GM19395 (cell line): ENCODE data around the gene FAM219B.
"Not testable (repeated sequence)": the region's sequence is repeated elsewhere in the genome, so short reads cannot be mapped to it uniquely, and the experiment has no call there.

Source experiments
- ATAC-seq: cut with Tn5 transposase; IDR thresholded peaks from one replicate; pipeline ENCODE4 v1.9.1; 2021; ENCODE audit warnings: mild to moderate bottlenecking, moderate library complexity; ENCODE audit not compliant: unreplicated experiment

FAM219B gene, protein sequence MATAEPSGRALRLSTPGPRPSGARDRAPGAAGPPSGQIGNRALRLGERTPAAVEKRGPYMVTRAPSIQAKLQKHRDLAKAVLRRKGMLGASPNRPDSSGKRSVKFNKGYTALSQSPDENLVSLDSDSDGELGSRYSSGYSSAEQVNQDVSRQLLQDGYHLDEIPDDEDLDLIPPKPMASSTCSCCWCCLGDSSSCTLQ

GRCh38 chr15:74906450-74907162 is at the start of gene FAM219B:
TSS of gene FAM219B (minus strand) at chr15:74906851. CDS start at chr15:74906800, 51 bp downstream.
- ATAC-seq = peak; percentile 89

DNA sequence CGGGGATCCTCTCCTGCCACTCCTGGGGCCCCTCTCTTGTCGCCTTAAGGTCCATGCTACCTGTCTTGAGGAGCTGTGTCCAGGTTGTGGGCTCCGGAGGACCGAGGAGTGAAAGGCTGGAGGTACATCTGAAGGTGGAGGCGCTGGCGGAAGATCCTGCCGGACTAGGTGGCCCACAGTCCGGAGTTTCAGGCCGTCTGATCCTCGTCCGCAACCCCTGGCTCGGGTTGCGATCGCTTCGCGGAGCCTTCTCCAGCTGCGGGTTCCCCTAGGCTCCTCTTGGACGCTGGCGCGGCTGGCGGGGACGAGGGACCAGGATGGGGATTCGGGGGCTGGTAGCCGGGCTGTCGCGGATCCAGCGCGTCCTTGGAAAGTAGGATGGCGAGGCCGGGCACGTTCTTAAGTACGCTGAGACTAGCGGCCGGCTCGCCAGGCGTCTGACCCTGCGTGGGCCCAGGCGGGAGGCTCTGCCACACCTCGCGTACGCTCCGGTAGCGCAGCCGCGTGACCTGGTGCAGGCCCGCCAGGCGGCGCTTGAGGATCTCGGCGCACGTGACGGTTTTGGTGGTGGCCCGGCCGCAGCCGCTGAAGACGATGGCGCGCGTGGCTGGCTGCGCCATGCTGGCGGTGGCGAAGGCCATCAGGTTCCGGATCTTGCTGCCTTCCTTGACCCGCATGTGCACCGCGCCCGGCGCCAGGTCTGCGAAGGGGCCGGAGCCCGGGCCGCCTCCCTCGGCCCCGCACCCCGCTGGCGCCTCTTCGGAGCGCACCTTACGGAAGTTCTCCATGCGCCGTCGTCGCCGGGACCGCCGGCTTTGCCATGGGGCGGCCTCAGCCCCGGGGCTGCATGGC is 49.4 kb upstream of the FAM219B start:
- ATAC-seq = peak; percentile 57

DNA sequence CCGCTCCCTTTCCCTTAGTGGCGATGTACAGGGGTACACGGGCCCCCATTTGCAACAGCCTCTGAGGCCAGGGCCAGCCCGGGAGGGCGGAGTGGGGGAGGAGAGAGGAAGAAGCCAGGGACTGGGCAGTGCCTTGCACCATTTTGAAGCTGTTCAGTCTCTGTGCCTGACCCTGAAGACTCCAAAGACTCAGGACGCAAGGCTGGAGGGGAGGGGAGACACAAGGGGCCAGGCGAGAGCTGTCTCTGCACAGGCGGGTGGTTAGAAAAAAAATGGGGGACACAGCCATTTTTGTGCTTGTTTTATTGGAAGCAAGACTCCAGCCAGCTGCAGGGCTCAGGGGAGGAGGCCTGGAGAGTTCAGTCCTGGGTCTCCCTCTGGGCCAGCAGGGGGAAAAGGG is 48.4 kb upstream of the FAM219B start:
- no peak for ATAC-seq

GRCh38 chr15:74954515-74954914 is 47.9 kb upstream of the FAM219B start:
- ATAC-seq = no peak

- no peak for ATAC-seq
Observed at GRCh38 chr15:74951006-74951405, 44.4 kb upstream of the FAM219B start.

DNA sequence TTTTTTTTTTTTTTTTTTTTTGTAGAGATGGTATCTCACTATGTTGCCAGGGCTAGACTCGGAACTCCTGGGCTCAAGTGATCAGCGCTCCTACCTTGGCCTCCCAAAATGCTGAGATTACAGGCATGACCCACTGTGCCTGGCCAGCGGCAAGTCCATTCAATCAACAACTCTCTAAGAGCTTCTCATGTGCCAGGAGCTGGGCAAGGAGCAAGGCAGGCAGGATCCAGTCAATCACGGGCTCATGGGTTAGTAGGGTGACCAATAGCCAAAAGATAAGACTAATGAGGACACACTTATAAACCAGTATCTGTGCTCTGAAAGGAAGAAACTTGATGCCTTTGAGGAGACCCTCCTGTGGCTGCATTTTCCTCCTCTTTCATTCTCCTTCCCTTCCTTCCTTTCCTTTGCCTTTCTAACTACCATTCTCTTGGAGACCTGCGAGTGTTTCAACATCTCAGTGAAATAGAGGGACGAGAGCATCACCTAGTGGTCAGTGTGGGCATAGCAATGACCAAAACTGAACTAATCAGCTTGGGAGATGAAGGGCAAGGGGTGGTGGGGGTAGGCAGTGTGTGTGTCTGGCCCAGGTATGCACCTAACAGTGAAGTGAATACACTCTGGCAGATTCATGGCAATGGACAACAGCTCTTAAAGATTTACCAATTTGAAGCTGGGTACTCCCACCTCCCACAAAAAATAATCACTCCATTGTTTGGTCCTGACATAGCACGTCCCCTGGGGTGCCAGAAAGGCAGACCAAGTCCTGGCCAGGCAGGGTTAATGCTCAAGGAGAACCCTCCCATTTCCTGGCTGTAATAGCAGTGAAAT is 43.6 kb upstream of the FAM219B start:
- ATAC-seq = no peak

- ATAC-seq = peak; percentile 82
Observed at GRCh38 chr15:74937590-74938371, 31.1 kb upstream of the FAM219B start, which contains the start of gene COX5A. TSS of gene COX5A (minus strand) at chr15:74938073. CDS start at chr15:74938014, 59 bp downstream.

DNA sequence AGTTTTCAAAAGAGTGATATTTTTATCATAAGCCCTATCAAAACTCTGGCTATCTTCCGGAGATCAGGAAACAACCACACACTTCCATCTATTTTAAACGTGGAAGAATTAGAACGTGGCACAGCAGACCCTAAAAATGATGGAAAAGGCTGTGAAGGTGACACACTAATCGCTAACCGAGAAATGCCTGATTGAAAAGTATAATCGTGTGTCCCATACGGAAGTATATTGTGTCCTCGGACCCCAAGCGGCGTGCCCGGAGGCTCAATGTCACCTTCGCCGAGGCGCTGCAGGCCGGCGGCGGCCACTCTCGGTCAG is 30.6 kb upstream of the FAM219B start:
- ATAC-seq = no peak

DNA sequence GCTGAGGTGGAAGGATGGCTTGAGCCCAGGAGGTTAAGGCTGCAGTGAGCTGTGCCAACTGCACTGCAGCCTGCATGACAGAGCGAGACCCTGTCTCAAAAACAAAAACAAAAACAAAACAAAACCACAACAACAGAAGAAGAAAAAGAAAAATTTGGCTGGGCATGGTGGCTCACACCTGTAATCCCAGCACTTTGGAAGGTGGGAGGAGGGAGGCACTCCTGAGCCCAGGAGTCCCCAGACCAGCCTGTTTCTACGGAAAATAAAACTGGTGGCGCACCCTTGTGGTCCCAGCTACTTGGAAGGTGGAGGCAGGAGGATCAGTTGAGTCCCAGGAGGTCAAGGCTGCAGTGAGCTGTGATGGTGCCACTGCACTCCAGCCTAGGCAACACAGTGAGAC is 28.5 kb upstream of the FAM219B start:
- ATAC-seq = not testable (repeated sequence)

DNA sequence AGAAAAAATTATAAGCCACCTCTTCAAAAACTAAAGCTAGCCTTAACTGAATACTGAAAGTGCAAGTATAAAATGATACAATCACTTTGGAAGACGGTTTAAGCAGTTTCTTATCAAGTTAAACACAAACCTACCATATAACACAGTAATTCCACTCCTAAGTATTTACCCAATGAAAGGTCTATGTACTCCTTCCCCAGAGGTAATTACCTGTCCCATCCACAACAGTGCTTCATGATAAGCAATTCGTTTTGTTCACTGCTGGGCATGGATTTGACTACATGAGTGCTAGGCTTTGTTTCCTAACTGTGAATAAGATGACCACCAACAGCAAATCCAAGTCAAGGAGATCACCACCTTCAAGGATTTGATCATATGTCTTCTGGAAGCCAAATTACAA is 26.9 kb upstream of the FAM219B start:
- no peak for ATAC-seq

DNA sequence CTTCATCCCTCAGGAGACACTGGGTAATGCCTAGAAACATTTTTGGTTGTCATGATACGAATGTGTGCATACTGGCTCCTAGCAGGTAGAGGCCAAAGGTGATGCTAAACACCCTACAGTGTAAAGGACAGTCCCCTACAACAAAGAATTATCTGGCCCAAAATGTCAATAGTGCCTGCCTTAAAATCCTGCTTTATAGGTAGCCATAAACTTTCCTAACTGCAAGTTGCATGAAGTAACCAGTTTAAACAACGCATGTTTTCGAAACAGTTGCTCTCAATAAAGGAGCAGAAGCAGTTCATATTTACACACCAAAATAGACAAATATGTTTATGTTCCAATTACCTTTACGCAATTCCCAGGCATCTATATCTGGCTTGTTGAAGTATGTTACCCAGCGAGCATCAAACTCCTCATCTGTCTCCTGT is 22.1 kb upstream of the FAM219B start:
- no peak for ATAC-seq

DNA sequence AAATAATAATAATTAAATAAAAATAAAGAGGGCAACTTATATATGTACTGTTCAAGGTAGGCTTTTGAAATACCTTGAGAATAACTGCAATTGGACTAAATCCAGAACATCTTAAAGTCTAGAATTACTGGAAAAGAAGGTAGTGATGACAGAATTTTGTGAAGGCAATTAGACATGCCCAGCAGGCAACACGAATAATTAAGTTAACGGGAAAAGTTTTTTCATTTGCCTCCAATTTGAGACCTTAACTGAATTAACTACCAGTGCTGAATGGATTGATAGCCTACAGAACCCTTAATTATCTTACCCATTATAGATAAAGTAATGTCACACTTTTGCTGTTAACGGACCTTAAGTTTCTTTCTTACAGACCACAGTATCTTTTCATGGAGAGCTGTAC is 17.9 kb upstream of the FAM219B start:
- no peak for ATAC-seq

DNA sequence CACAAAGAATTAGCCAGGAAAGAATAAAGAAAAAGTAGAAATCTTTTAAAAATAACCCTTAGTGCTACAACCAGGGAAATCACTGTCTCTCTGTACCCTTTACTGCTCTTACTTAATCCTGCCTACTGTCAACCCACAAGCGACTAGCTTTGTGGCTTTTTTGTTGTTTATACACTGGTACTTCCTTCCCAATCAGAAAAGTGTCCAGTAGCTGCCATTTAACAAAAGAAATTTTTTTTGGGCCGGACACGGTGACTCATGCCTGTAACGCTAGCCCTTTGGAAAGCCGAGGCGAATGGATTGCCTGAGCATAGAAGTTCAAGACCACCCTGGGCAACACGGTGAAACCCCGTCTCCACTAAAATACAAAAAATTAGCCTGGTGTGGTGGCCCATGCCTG is 13.8 kb upstream of the FAM219B start:
- no peak for ATAC-seq

DNA sequence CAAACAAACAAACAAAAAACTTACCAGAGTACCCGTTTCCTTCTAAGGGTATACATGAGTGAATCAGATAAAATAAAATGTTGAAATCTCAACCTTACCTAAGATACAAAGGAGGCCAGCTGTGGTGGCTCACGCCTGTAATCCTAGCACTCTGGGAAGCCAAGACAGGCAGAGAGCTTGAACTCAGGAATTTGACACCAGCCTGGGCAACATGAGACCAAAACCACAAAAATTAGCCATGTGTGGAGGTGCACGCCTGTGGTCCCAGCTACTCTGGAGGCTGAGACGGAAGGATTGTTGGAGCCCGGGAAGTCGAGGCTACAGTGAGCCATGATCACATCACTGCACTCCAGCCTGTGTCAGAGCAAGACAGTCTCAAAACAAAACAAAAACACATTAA is 11.0 kb upstream of the FAM219B start:
- ATAC-seq = no peak

DNA sequence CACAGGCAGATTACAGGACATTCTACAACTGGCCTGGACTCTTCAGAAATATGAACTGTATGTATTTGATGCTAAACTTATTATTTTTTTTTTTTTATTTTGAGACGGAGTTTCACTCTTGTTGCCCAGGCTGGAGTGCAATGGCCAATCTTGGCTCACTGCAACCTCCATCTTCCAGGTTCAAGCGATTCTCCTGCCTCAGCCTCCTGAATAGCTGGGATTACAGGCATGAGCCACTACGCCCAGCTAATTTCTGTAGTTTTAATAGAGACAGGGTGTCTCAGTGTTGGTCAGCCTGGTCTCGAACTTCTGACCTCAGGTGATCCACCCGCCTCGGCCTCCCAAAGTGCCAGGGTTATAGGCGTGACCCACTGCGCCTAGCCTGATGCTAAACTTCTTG is 7.1 kb upstream of the FAM219B start:
- ATAC-seq = not testable (repeated sequence)

DNA sequence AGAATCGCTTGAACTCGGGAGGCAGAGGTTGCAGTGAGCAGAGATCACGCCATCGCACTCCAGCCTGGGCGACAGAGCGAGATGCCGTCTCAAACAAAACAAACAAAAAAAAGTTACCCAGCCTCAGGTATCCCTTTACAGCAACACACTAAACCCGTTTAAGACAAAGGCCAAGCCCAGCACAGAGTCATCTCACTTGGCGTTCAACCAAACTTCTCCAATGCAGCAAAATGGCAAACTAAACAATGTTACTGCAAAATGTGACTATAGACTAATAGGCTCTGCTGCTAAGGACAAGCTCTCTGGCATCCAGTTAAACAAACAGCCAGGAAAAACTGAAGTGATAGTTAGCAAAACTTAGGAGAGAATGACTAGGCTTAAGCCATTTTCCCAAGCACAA is 6.4 kb upstream of the FAM219B start:
- ATAC-seq = no peak

DNA sequence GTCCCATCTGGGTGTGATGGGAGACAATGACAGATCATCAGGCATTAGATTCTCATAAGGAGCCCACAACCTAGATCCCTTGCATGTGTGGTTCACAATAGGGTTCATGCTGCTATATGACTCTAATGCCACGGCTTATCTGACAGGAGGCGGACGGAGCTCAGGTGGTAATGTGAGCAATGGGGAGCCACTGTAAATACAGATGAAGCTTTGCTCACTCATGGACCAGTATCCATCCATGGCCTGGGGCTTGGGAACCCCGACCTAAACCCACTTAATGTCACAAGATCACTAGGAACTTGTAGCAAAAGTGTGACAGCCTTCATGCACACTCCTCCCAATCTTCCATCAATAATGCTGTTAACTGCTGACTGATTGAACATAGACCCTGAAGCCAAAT is 2.0 kb upstream of the FAM219B start:
- no peak for ATAC-seq

GRCh38 chr15:74907163-74907870 is 666 bp upstream of the FAM219B start:
- no peak for ATAC-seq

- peak; percentile 24 for ATAC-seq
Observed at GRCh38 chr15:74906067-74906449, 593 bp downstream of the FAM219B start.
